GM19395 (cell line): ENCODE data around the gene YY1.
A peak's percentile ranks its signal among the peaks of the same experiment; 100 is the strongest.
"Not testable (repeated sequence)": the region's sequence is repeated elsewhere in the genome, so short reads cannot be mapped to it uniquely, and the experiment has no call there.

ENCODE experiments used
- ATAC-seq: cut with Tn5 transposase; IDR thresholded peaks from one replicate; pipeline ENCODE4 v1.9.1; 2021; ENCODE audit warnings: mild to moderate bottlenecking, moderate library complexity; ENCODE audit not compliant: unreplicated experiment

The YY1 gene

GRCh38 chr14:100282766-100283419 lies 43.9 kb downstream of the YY1 start:
- ATAC-seq = no peak

DNA sequence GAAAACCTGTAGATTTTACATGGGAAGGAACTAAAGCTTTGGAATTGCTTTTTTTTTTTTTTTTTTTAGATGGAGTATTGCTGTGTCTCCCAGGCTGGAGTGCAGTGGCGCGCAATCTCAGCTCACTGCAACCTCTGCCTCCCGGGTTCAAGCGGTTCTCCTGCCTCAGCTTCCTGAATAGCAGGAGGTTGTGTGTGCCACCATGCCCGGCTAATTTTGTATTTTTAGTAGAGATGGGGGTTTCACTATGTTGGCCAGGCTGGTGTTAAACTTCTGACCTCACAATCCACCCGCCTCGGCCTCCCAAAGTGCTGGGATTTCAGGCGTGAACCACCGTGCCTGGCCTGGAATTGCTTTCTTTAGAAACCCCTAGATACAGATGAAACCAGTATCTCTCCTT lies 44.5 kb downstream of the YY1 start:
- ATAC-seq = not testable (repeated sequence)

GRCh38 chr14:100283984-100284881 lies 45.3 kb downstream of the YY1 start:
- no peak for ATAC-seq

- peak; percentile 87 for ATAC-seq
These were observed 46.3 kb downstream of the YY1 start for GRCh38 chr14:100285021-100285912.

- no peak for ATAC-seq
These were observed 47.0 kb downstream of the YY1 start for GRCh38 chr14:100285913-100286400.

DNA sequence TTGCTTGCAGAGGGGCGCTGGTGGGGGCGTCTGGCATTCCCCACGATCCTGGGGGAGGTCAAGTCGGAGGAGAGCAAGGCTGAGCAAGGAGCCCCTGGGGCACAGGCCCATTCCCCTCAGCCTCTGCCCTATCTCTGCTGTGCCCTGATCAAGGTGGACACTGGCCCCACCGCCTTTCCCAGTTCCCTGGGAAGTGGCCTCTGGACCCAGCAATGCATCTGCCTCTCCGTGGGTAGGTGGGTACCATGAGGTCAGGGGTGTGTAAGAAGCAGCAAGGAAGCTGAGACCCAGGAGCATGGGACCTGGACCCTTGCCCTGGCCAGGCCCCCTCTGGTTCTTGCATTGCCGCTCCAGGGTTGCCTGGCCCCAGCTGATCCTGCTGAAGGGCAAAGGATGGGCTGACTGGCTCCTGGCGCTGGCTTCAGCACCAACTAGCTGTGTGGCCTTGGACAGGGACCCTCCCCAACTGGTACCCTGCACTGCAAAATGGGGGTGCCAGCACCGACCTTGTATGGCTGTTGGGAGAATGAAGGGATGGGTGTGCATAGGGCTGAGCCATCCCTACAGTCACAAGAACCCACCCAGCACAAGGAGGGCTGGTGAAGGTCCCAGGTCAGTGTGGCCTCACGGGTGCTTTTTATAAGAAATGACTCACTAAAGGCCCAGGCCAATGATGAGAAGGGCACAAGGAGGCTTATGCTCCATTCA lies 47.7 kb downstream of the YY1 start:
- no peak for ATAC-seq

GRCh38 chr14:100287202-100287997 lies 48.5 kb downstream of the YY1 start:
- ATAC-seq = no peak

DNA sequence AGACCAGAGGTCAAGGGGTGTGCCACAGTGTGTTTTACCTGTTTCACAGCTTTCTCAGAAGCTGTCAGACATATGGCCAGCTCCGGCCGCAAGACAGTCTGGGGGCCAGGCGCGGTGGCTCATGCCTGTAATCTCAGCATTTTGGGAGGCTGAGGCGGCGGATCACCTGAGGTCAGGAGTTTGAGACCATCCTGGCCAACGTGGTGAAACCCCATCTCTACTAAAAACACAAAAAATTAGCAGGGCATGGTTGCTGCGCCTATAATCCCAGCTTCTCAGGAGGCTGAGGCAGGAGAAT lies 49.0 kb downstream of the YY1 start:
- ATAC-seq = not testable (repeated sequence)

DNA sequence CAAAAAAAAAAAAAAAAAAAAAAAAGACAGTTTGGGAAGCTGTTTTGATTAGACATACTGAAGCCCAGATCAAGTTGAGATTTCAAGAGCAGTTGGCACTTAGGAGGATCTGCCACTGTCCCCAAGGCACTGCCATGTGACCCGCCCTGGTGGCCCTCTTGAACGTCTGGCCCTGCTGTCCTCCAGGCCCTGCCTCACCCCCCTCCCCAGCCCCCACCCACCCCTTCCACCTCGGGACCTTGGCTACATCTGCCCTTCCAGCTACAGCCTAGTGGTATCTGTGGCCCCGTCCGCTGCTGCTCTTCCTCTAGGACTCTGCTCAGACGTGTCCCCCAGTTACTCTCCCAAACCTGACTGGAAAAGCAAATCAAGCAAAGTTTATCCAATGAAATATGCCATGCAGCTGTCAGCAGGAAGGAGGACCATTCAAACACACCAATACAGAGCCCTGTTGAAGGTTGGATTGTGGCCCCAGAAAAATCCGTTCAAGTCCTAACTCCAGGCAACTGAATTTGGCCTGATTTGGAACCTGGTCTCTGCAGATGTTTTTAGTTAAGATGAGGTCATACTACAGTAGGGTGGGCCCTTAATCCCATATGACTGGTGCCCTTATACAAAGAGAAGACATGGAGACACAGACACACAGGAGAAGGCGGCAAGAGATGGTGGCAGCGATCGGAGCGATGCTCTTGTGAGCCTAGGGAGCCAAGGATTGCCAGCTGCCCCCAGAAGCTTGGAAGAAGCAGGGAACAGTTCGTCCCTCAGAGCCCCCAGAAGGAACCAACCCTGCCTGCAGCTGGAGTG lies 49.6 kb downstream of the YY1 start:
- ATAC-seq = no peak

- ATAC-seq = no peak
These were observed 51.1 kb downstream of the YY1 start for GRCh38 chr14:100289916-100290606.

DNA sequence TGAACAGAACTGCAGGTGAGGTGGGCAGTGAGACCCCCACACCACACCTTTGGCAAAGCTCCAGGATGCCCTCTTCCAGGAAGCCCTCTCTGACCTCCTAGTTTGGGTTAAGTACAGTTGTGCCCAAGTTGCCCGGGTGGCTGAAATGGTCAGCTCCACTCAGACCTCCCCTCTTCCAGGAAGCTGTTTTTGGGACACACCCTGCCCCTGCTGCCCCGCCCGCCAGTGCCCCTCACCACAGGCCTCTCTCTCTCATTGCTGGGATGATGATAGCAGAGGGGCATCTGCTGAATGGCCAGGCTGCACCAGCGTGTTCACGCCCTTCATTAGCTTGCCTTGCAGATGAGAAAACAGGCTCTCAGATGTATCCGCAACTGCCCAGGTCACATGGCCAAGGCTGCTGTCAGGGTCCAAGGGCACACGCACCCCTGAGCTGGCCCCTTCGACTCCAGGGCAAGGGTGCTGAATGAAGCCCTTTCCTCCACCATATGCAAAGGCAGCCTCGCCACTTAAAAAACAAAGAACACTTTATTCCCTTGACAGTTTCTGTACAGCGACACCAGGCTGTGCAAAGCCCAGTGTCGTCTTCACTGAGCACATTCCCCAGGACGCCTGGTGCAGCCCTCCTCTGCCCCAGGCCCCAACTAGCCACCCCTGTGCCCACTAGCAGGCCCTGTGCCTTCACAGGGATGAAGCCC lies 51.8 kb downstream of the YY1 start:
- no peak for ATAC-seq

GRCh38 chr14:100291305-100292075 lies 52.5 kb downstream of the YY1 start:
- no peak for ATAC-seq

DNA sequence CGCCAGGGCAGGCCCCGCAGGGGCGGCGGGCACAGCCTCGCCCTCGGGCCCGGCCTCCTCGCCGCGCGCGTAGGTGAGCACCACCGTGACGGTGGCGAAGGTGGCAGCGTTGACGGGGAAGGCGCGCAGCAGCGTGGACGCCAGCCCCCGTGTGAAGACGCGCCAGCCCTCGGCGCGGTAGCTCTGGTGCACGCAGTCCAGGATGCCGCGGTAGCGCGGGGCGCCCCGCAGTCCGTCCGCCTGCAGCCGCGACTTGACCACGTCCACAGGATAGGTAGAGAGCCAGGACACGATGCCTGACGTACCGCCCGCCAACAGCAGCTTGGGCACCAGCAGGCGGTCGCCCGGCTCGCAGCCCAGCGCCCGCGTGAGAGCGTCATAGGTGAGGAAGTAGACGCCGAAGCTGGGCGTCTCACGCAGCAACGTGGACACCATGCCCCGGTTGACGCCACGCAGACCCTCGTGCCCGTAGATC lies 53.4 kb downstream of the YY1 start:
- no peak for ATAC-seq

- ATAC-seq = no peak
These were observed 54.0 kb downstream of the YY1 start for GRCh38 chr14:100292776-100293461.

GRCh38 chr14:100293497-100294212 lies 54.7 kb downstream of the YY1 start:
- no peak for ATAC-seq
